GM21786 (cell line): ENCODE results near the gene FKBP9.
A peak's percentile ranks its signal among the peaks of the same experiment; 100 is the strongest.
"Not testable (repeated sequence)": the region's sequence is repeated elsewhere in the genome, so short reads cannot be mapped to it uniquely, and the experiment has no call there.

ENCODE experiments used
- ATAC-seq: cut with Tn5 transposase; IDR thresholded peaks from one replicate; pipeline ENCODE4 v1.9.1; 2021; ENCODE audit not compliant: unreplicated experiment

The FKBP9 gene, protein sequence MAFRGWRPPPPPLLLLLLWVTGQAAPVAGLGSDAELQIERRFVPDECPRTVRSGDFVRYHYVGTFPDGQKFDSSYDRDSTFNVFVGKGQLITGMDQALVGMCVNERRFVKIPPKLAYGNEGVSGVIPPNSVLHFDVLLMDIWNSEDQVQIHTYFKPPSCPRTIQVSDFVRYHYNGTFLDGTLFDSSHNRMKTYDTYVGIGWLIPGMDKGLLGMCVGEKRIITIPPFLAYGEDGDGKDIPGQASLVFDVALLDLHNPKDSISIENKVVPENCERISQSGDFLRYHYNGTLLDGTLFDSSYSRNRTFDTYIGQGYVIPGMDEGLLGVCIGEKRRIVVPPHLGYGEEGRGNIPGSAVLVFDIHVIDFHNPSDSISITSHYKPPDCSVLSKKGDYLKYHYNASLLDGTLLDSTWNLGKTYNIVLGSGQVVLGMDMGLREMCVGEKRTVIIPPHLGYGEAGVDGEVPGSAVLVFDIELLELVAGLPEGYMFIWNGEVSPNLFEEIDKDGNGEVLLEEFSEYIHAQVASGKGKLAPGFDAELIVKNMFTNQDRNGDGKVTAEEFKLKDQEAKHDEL

DNA sequence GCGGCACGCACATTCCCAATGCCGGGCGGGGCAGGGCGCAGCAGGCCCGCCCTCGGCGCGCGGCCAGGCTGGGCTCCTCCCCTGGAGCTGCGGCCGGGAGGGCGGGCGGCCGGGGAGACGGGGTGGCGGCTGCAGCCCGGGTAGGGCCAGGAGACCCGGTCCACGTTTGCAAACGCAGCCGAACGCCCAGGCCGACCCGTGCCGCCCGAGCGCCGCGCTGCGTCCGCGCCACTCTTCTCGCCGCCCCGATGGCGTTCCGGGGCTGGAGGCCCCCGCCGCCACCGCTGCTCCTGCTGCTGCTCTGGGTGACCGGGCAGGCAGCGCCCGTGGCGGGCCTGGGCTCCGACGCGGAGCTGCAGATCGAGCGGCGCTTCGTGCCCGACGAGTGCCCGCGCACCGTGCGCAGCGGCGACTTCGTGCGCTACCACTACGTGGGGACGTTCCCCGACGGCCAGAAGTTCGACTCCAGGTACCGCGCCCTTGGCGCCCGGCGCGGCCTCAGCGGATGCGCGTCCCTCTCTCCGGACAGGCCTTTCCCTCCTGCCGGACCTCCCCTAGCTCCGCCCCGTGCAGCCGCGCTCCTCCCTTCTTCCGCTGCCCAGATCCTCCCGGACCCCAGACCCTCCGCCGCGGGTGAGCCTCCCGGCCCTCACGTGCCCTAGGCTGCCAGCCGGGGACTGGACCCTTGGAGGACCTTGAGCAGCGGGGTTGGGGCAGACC, at the start of gene FKBP9:
Gene FKBP9 (plus strand): TSS at position 115 of the 720 bp plus-strand sequence. CDS start 134 bp downstream, at position 249.
- peak; percentile 76 for ATAC-seq

DNA sequence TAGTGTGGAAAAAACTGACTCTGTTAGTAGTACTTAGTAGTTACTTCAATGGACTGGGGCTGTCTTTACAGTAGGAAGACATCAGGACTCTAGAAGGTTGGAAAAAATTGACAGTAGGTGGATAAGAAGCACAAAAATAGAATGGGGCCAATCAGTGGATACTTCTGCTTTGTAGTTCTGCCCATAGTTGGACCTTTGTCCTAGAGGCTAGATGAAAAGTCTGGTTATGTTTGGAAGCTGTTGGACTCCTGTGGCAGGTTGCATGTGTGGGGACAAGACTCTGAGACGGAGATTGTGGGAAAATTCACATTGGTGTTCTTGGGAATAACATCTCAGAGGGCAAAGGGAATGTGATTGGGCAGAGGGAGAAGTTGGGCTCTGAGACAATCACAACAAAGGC, 47.0 kb upstream of the FKBP9 start:
- no peak for ATAC-seq

DNA sequence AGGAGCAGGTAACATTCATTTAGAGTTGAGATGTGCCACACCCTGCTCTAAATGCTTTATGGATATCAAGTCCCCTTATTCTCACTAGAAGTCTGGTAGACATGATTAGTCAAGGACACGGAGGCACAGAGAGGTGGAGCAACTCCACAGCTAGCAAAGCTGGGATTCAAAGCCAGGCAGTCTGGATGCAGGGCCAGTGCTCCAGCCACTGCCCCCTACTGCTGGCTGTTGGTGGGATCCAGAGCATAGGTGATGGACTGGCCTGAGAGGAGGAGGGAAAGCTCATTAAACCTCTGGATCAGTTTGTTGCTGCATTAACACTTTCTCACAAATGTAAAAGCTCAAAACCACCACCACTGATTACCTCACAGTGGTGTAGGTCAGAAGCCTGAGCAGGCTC, 43.1 kb upstream of the FKBP9 start:
- no peak for ATAC-seq

DNA sequence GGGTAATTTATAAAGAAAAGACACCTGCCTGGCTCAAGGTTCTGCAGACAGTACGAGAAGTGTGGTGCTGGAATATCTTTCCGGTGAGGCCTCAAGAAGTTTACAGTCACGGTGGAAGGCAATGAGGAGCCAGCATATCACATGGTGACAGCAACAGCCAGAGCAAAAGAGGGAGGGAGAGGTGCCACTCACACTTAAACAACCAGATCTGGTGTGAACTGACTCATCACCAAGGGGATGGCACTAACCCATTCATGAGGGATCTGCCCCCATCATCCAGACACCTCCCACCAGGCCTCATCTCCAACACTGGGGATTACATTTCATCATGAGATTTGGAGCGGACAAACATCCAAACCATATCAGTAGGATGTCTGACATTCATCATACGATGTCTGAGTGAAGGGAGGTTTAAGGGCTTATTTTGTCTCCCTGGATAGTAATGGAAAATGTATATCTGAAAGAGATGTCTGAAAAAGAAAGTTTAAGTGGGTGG, 42.2 kb upstream of the FKBP9 start:
- no peak for ATAC-seq

DNA sequence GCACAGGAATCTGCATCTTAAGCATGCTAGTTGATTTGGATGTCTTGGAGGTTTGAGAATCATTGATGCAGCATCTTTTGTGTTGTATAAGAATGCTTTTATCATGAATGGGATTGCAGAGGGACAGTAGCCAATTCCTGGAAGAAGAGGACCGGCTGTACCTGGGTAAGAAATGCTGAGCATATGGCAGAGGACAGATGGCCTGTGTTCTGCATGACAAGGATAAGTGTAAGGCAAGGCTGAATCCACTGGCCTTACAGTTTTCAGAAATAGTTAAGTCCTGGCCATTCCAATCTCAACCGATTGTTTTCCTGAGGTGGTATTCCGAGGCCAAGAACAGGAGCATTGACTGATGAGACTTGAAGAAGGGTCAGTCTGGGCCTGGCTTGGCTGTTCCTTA, 41.2 kb upstream of the FKBP9 start:
- ATAC-seq = no peak

DNA sequence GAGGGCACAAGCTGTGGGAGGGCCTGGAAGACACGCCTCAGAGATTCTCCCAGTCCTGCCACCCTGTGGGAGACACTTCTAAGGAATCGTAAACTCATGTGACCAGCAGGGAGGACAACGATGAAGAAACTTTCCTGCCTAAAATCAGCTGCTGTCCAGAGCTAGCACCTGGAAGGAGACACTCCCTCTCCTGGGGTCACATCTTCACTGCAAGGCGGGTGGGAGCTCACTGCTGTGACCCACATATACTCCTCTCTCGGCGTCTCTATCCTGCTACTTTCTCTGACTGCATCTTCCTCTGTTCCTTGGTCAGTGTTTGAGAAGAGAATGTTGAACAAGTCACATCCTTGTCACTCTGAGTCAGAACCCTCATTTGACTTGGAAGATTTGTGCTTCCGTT, 40.2 kb upstream of the FKBP9 start:
- not testable (repeated sequence) for ATAC-seq

DNA sequence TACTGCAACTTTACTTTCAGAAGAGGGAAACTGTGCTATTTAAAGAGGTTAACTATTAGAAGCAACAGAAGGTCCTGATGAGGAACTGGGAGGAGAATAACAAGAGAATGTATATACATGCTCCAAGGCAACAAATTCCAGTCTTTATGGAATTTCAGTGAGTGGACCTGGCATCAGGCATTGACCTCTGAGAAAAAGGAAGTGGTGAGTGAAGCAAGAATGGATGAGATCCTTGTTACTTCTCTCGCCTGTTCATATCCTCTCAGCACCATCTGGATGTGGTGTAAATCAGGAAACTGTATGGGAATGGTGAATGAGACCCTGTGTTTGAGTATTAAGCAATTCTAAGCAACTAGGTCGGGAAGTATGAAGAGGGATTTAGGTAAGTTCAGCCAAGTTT, 35.3 kb upstream of the FKBP9 start:
- no peak for ATAC-seq

DNA sequence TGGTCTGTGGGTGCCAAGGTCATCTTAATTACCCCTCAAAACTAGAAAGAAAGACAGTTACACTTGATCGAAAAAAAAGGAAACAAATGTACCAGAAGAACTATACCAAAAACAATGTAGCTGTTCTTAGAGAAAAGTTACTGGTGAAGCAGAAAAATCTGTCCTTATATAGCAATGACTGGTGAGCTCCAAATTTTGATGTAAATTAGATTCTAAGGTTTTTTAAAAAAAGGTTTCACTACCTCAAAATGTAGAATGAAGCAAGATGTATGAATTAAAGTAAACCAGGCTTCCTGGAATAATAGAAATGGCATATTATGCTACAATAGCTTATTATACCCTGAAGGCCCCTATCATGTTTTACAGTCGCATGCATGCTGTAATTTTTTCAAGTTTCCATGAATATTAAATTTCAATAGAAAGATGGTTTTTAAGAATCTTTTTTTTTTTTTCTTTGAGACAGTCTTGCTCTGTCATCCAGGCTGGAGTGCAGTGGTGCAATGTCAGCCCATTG, 28.4 kb upstream of the FKBP9 start:
- ATAC-seq = no peak

DNA sequence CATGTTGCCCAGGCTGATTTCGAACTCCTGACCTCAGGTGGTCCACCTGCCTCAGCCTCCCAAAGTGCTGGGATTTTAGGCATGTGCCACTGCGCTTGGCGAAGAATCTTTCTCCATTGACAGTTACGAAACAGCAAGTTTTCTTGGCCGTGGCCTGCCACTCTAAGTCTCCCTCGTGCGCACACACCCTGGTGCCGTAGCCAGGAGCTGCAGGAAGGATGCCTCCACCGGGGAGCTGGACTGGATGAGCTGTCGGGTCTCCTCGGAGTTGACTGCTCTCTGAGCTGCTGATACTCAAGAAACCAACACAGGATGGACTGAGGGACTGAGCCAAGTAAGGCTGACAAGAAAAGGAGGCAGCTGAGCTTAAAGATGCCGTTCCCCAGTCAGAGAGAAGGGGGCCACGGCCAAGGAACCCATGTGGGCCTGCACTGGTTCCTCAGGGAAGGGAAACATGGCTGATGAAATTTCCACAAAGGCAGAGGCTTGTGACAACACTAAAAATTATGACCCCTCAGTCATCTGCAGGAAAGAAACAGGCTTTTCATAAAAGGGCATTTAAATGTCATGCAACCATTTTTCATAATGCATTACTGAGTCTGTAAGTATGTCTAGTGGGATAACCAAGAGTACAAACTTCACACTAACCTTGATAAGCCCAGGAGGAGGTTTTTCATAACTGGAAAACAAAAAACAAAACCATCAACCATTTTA, 27.7 kb upstream of the FKBP9 start:
- no peak for ATAC-seq

DNA sequence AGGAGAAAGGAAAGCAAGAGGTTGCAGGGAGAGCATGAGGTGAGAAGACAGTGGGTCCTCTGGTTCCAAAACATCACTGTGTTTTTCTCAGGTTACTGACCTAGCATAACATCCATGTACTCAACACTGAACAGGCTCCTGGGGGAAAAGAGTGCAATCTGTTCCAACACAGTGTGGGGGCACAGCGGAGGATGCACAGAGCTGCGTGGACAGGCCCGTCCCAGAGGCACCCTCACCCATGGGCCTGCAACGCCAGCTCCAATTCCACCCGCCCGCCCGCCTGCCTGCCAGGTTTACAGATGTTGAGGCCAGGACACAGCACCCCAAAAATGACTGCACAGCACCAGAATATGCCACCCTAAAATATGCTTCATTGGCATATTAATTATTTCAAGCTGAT, 26.9 kb upstream of the FKBP9 start:
- no peak for ATAC-seq

DNA sequence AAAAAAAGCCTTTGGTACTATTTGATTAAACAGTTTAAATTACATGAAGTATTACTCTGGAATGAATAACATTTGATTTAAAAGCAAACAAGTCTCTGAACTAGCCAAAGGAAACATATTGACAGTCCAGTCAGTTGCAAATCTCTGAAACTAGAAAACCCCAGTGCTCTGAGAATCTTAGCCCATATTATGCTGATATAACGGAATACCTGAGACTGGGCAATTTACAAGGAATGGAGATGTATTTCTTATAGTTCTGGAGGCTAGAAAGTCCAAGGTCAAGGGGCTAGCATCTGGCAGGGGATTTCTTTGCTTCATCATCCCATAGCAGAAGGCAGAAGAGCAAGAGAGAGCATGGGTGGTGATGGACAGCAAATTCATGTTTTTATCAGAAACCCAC, 21.7 kb upstream of the FKBP9 start:
- ATAC-seq = no peak

DNA sequence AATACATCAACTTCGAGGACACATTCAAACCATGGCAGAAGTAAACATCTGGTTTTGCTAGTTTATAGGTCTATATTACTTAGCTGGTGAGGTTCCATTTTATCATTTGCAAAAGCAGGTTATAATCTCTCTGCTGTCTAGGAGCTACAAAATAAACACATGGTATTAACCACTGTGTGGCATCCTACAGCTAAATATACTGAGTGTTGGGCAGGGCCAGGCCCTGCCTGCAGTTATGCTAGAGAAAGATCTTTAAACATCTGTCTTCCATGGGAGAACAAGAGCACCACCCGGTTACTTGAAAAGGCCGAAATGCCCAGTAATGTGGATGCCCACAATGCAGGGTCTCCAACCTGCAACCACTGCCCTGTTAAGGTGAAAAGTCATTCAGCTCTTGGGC, 20.6 kb upstream of the FKBP9 start:
- ATAC-seq = no peak

DNA sequence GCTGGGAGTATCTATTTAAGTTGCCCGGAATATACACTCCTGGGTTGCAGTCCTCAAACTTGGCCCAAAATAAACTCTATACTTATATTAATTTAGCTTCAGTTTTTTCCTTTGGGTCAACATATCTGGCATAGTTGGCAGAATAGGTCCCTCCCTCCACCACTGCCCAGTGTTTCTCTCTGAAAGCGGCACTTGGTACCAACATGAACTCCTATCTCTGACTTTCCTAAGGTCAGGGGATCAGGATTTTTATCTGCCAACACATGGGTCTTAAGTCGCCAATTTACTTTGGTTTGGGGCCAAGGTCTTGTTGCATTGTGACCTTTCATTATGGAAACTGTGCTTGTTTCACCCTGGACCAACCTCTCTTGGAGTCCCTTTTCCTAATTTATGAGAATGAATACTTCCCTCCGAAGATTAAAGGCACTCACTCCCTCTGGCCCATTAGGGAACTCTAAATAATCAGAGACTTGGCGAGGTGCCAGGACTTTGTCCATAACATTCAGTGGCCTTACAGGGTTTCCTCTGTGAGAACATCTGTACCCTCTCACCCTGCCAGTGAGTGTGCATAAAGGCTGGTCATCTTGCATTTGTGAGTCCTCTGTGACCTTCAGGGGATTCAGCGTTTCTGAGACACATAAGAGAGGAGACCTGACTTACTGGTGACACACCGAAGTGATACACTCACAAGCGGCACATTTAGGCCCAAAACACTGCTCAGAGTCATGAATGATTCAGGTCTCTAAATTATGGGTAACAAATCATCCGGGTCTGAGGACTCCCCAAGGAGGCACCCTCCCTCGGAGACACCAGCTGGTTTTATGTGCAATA, 19.7 kb upstream of the FKBP9 start:
- no peak for ATAC-seq

DNA sequence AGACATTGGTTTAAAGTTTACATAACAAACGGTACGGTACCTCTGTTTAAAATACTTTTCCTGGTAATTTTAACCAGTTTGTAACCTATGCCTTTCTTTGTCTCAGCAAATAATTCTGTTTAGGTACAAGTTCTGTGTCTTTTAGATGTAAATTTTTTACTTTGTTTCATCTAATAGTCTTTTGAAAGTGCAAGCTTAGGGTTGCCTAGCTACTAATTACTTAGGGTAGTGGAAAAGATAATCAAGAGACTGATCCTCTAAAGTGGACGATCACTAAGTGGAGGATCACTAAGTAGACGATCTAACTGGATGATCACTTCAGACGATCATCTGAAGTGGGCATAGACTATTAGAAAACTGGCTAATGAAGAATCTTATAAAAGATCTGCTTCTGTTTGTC, 16.1 kb upstream of the FKBP9 start:
- no peak for ATAC-seq

DNA sequence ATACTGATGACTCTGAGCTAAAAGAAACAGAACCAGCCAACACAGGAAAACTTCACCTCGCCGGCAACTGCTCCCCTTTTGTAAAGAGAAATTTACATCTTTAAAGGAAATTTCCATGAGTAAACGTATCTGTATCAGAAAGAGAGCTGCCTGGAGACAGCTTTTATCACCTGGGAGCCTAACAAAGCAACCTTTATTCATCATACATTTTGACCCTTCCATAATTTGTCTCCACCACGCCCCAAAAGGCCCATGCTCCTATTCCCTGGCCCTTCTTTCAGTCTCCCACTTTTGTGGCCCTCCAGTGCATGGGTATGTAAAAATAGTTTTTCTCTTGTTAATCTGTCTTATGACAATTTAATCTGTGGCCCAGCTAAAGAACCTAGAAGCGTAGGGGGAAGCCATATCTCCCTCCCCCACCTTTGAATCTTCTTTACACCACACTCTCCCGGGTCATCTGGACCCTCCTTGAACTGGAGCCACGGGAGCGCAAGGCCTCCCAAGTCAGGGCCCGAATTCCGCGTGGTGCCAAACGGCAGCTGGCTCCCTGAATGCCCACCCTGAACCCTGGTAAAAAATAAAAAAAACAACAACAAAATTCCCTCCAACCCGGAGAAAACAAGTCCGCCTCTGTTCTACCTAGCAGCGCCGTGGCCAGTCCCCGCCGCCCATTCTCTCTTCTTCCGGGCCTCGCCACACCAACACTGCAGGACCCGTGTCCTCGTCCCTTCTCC, 15.4 kb upstream of the FKBP9 start:
- ATAC-seq = peak; percentile 36

DNA sequence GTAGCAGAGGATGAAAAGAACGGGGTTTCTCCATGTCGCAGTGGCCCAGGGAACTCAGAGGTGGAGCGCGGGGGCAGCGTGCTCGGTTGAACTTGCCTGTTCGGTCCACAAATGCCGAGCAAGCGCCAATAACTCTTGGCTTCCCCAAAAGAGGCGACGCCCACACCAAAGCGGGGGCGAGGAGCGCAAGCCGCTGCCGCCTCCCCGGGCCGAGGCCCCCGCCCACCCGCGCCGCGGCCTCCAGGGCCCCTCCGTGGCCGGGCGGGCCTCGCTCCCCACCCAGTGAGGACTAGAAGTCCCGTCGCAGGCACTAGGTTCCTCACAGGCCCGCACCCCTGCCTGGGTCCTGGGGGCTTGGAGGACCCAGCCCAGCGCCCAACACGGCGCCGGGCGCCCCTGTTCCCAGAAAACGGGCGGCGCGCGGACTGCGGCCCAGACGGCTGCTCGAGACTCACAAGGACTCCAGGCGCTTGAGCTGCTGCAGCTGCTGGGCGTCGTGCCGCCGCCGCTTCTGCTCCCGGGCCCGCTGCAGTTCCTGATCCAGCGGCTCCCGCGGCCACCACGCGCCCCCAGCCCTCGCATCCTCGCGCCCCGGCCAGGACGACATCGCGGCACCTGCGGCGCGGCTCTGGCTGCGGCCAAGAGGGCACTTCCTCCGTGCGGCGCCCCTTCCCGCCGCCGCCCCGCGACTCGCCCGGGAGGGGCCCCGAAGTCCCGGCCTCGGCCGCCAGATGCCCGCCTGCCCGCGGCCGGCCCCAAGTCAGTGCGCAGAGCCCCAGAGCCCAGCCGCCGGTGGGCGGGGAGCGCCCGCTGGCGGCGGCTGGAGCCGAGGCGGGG, 14.6 kb upstream of the FKBP9 start:
- peak; percentile 81 for ATAC-seq

DNA sequence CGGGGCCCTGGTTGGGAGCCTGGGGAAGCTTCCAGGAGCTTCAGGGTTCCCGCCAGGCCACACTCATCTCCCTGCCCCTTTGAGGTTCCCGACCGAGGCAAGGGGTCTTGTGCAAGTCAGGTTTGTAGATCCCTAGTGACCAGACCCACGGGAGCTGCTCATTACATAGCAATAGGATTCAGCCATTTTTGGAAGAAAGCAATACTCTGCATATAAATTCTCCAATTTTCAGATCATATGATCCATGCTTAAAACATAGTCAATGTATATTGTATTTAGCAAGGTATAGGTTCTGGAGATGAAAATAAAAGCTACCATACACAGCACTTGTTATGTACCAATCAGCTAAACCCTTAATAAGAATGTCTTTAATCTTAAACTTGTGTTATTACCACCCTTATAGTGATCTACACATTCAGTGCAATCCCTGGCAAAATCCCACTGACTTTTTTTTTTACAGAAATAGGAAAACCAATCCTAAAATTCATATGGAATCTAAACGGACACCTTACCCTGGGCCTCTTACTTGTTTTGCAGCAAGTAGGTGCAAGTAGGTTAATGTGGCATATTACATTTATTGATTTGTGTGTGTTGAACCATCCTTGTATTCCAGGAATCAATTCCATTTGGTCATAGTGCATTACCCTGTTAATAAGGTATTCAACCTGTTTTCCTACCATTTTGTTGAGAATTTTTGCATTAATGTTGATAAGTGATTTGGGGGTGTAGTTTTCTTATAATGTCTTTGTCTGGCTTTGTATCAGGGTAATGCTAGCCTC, 13.8 kb upstream of the FKBP9 start:
- ATAC-seq = no peak

DNA sequence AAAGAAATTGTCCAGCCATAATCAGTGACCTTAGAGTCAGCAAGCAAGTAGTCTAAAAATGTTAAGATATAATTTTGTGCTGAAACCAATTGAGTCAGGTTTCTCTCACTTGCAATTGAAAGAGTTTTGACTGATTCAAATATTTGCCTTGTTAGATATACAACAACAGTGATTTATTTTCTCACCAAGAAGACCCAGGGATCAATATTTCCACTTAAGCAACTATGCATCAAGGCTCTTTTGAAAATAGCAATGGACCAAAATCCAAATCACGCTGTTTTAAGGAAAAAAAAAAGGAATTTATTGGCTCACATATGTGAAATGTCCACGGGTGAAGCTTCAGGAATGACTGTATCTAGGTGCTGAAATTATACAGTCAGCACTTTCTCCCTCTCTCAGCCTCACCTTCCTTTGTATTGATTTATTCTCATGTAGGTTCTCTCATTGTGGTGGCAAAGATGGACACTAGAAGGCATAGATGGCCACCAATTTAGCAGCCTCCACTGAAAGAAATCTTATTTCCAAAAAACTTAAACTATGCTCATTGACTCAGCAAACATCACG, 9.7 kb upstream of the FKBP9 start:
- no peak for ATAC-seq
